T-cell (primary cell): ENCODE measurements around the gene MAP3K1. TPM values are rescaled to one million over a fixed set of nuclear protein-coding genes. Genes with fewer than 3 reads are reported as not detected.

Experiments
- ATAC-seq, 4 experiments: fragments of 200-7000 bp in 3 of 4; fragments of 150-1000 bp in 1 of 4; cut with Tn5 transposase; replicated peaks in 1 of 4; 1 replicate in 3 of 4; 2 replicates in 1 of 4; pipeline ENCODE4 v1.10.0; 2021; ENCODE audit warnings: moderate library complexity in 3 of 4, mild to moderate bottlenecking in 2 of 4, moderate number of reproducible peaks in 1 of 4
- CTCF ChIA-PET, 2 donors: fragments of 300-600 bp; sonication (Branson Sonifier 250); formaldehyde crosslinking; loops; one replicate each; lab custom pipeline; 2022; ENCODE audit warnings: antibody characterized with exemption in 2 of 2; lab: Charles Lee
- POLR2A ChIA-PET, 2 donors: fragments of 300-600 bp; sonication (Branson Sonifier 250); formaldehyde crosslinking; loops; one replicate each; lab custom pipeline; 2022; ENCODE audit warnings: antibody characterized with exemption in 2 of 2; lab: Charles Lee
- DNase-seq, 35 experiments: peaks; one replicate each; pipeline versions ENCODE4 v3.0.0 to v3.0.0-alpha.2; 2013 to 2023
- H3K27ac ChIP-seq: one replicate; pipeline ENCODE4 v1.5.1; 2013; ENCODE audit warnings: low read length
- H3K27me3 ChIP-seq, 2 experiments: replicated peaks in 1 of 2; 1 replicate in 1 of 2; 2 replicates in 1 of 2; pipeline versions ENCODE4 v1.6.1 to v1.7.0; 2013; ENCODE audit warnings: low read length in 1 of 2, mixed read lengths in 1 of 2; ENCODE audit not compliant: control insufficient read depth in 2 of 2, insufficient read depth in 2 of 2; ENCODE audit errors: extremely low read depth in 1 of 2
- H3K36me3 ChIP-seq, 2 donors: 1 replicate in 1 of 2; 2 replicates in 1 of 2; pipeline versions ENCODE4 v1.6.1 to v1.7.0; 2013; ENCODE audit warnings: low read length in 1 of 2; ENCODE audit not compliant: control insufficient read depth in 2 of 2, insufficient read depth in 1 of 2; ENCODE audit errors: extremely low read depth in 1 of 2
- H3K4me1 ChIP-seq, 2 experiments: 1 replicate in 1 of 2; 2 replicates in 1 of 2; pipeline versions ENCODE4 v1.6.1 to v1.7.0; 2013; ENCODE audit warnings: low read length in 2 of 2, mixed read lengths in 1 of 2; ENCODE audit not compliant: insufficient read depth in 2 of 2, control insufficient read depth in 1 of 2; ENCODE audit errors: extremely low read depth in 1 of 2
- H3K4me3 ChIP-seq, 2 donors: 1 replicate in 1 of 2; 2 replicates in 1 of 2; pipeline versions ENCODE4 v1.5.1 to v1.7.0; 2013; ENCODE audit warnings: mild to moderate bottlenecking in 2 of 2, low read length in 1 of 2, moderate library complexity in 1 of 2; ENCODE audit not compliant: control insufficient read depth in 1 of 2; ENCODE audit errors: extremely low read depth in 1 of 2
- H3K9me3 ChIP-seq: 2 replicates; pipeline ENCODE4 v1.7.0; 2013
- H3K27ac Mint-ChIP-seq, 2 donors: one replicate each; pipeline ENCODE4 v1.8.0; 2020 to 2021; ENCODE audit warnings: mild to moderate bottlenecking in 2 of 2, mixed read lengths in 2 of 2
- H3K27me3 Mint-ChIP-seq, 2 donors: one replicate each; pipeline ENCODE4 v1.8.0; 2021 to 2022; ENCODE audit warnings: mixed read lengths in 2 of 2
- H3K36me3 Mint-ChIP-seq: one replicate; pipeline ENCODE4 v1.8.0; 2021; ENCODE audit warnings: mixed read lengths
- H3K4me1 Mint-ChIP-seq, 3 donors: one replicate each; pipeline ENCODE4 v1.8.0; 2020 to 2022; ENCODE audit warnings: mixed read lengths in 3 of 3, mild to moderate bottlenecking in 1 of 3
- H3K4me3 Mint-ChIP-seq, 3 donors: one replicate each; pipeline ENCODE4 v1.8.0; 2020 to 2022; ENCODE audit warnings: mild to moderate bottlenecking in 3 of 3, mixed read lengths in 3 of 3, moderate library complexity in 3 of 3
- H3K9me3 Mint-ChIP-seq, 3 donors: one replicate each; pipeline ENCODE4 v1.8.0; 2020 to 2022; ENCODE audit warnings: mixed read lengths in 3 of 3
- WGBS: methylation state at CpG from one replicate; pipeline ENCODE4 v1.1.5; 2013; ENCODE audit warnings: missing lambda C conversion rate; ENCODE audit not compliant: insufficient coverage; 5-methylcytosine and 5-hydroxymethylcytosine counted together
- total RNA-seq, 35 experiments: library from RNA in 6 of 35; stranded (reverse) in 6 of 35; fragments of 120-200 nt in 1 of 35; gene quantifications; one replicate each; pipeline versions ENCODE4 v1.2.1 to v1.2.4 and lab custom pipeline; 2013 to 2026

The MAP3K1 gene
- total RNA-seq, 5 donors from 2014 or later (not counting 1 experiment from before 2014, with no cell fraction given): 53.1 to 96.0 (median 80.6) TPM

- Mint-ChIP-seq H3K27me3 (no peaks in the 10 kb centered on the region), H3K4me1 (peaks cover 6 to 16% (median 11%) of the 10 kb centered on the region in 3 donors), H3K9me3 (no peaks in the 10 kb centered on the region), H3K27ac (peak overlapping the region in 1 of 2 donors; percentile 5), H3K36me3 (peaks cover 59% of the 10 kb centered on the region), H3K4me3 (no peak overlapping the region)
- 76% methylated on average over 5 of the region's 5 CpGs for WGBS
- H3K9me3 ChIP-seq: no peaks in the 10 kb centered on the region
- CTCF ChIA-PET: interaction anchor here in 1 of 2 donors (0.7 to 1.5 kb wide), 3 partner anchors 15 to 326 kb away, joined by 3 to 5 read pairs (median 3); no protein-coding TSS in a partner anchor
- H3K4me3 ChIP-seq: no peak overlapping the region
- DNase-seq (no peak), ATAC-seq (peak in 2 of 4 experiments; percentile 29 to 45)
- no peak overlapping the region for H3K27ac ChIP-seq
- POLR2A ChIA-PET: no interaction called here
- peaks cover 5 to 48% of the 10 kb centered on the region in 2 donors for H3K36me3 ChIP-seq
- H3K27me3 ChIP-seq: no peaks in the 10 kb centered on the region
- H3K4me1 ChIP-seq: no peaks in the 10 kb centered on the region
These were observed 78.1 kb downstream of the MAP3K1 start for GRCh38 chr5:56893251-56893951.

GRCh38 chr5:56896763-56897162 is 81.4 kb downstream of the MAP3K1 start:
- Histone ChIP-seq H3K4me1 (peaks cover 0 to 2% of the 10 kb centered on the region in 2 experiments), H3K27me3 (no peaks in the 10 kb centered on the region), H3K36me3 (peaks cover 5 to 26% of the 10 kb centered on the region in 2 donors), H3K9me3 (no peaks in the 10 kb centered on the region), H3K27ac (no peak overlapping the region), H3K4me3 (no peak overlapping the region)
- Mint-ChIP-seq H3K9me3 (no peaks in the 10 kb centered on the region), H3K27me3 (no peaks in the 10 kb centered on the region), H3K4me1 (peaks cover 6 to 15% (median 9%) of the 10 kb centered on the region in 3 donors), H3K27ac (no peak overlapping the region), H3K36me3 (peaks cover 32% of the 10 kb centered on the region), H3K4me3 (no peak overlapping the region)
- ChIA-PET CTCF (interaction anchor here (0.6 to 1.4 kb wide), 2 partner anchors 56 to 323 kb away, joined by 3 to 8 read pairs; no protein-coding TSS in a partner anchor), POLR2A (interaction anchor here (0.6 to 0.7 kb wide), 3 partner anchors 22 to 1535 kb away, joined by 3 to 7 read pairs (median 5); no protein-coding TSS in a partner anchor)
- ATAC-seq (no peak), DNase-seq (no peak)
- 100% methylated on average over 3 of the region's 4 CpGs for WGBS

DNA sequence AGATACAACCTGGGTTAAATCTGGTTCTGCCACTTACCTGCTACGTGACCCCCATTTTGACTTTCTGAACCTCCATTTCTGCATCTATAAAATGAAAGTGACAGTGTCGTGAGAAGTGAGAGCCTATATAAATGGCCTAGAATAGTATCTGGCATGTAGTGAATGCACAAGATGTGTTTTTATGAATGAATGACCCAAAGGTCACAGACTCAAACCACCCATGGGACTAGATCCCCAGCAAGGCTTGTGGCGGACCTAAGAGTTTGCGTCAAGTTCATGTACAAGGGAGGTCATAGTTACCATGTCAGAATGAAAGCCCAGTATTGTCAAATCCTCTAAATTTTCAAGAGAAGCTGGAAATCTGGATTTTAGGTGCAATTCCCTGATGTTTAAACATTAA is 82.9 kb downstream of the MAP3K1 start:
- peaks cover 0 to 2% of the 10 kb centered on the region in 2 experiments for H3K4me1 ChIP-seq
- H3K4me3 ChIP-seq: no peak overlapping the region
- peaks cover 22% of the 10 kb centered on the region for H3K36me3 Mint-ChIP-seq
- ATAC-seq (no peak), DNase-seq (no peak)
- H3K27ac Mint-ChIP-seq: peak overlapping the region in 1 of 2 donors; percentile 62
- H3K9me3 ChIP-seq: no peaks in the 10 kb centered on the region
- no peak overlapping the region for H3K4me3 Mint-ChIP-seq
- CTCF ChIA-PET: interaction anchor here (0.8 to 2.6 kb wide), 2 partner anchors 322 to 330 kb away, joined by 7 to 22 read pairs; no protein-coding TSS in a partner anchor
- H3K27me3 ChIP-seq: no peaks in the 10 kb centered on the region
- H3K27me3 Mint-ChIP-seq: no peaks in the 10 kb centered on the region
- POLR2A ChIA-PET: interaction anchor here in 1 of 2 donors (0.6 kb wide), 1 partner anchor 44 kb away, joined by 9 read pairs; no protein-coding TSS in a partner anchor
- 80% methylated on average over 1 of the region's 4 CpGs for WGBS
- no peak overlapping the region for H3K27ac ChIP-seq
- peaks cover 4 to 5% (median 5%) of the 10 kb centered on the region in 3 donors for H3K4me1 Mint-ChIP-seq
- peaks cover 5 to 22% of the 10 kb centered on the region in 2 donors for H3K36me3 ChIP-seq
- H3K9me3 Mint-ChIP-seq: no peaks in the 10 kb centered on the region

DNA sequence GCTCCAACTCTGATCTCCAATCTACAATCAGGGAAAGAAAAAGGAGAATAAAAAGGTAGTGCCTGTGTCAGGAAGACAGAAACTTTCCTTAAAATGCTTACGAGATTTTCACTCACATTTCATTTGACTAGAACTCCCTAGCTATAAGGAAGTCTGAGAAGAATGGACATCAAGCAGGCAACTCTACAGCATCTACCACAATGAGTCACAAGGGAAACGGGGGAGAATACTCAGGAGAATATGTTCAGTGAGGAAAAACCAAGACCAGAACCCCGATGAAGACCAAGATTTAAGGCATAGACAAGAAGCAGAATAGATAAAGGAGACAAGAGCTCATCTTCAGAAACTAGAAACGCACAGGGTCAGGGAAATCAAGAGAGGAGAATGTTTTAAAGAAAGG is 85.0 kb downstream of the MAP3K1 start:
- ChIA-PET CTCF (interaction anchor here (0.5 to 3.7 kb wide), 10 partner anchors 62 to 964 kb away, joined by 3 to 28 read pairs (median 6); no protein-coding TSS in a partner anchor), POLR2A (no interaction called here)
- H3K4me1 Mint-ChIP-seq: peaks cover 0 to 2% (median 0%) of the 10 kb centered on the region in 3 donors
- H3K27ac ChIP-seq: no peak overlapping the region
- ATAC-seq: peak in 3 of 4 experiments; percentile 39 to 44 (median 39)
- no peak overlapping the region for H3K4me3 ChIP-seq
- peaks cover 13% of the 10 kb centered on the region for H3K36me3 Mint-ChIP-seq
- H3K9me3 ChIP-seq: no peaks in the 10 kb centered on the region
- peaks cover 0 to 2% of the 10 kb centered on the region in 2 experiments for H3K4me1 ChIP-seq
- H3K36me3 ChIP-seq: peaks cover 0 to 4% of the 10 kb centered on the region in 2 donors
- WGBS: 51% methylated on average over 3 of the region's 4 CpGs
- no peak for DNase-seq
- no peaks in the 10 kb centered on the region for H3K9me3 Mint-ChIP-seq
- no peaks in the 10 kb centered on the region for H3K27me3 Mint-ChIP-seq
- H3K27ac Mint-ChIP-seq: no peak overlapping the region
- no peak overlapping the region for H3K4me3 Mint-ChIP-seq
- H3K27me3 ChIP-seq: no peaks in the 10 kb centered on the region

- H3K27ac Mint-ChIP-seq: no peak overlapping the region
These were observed 85.7 kb downstream of the MAP3K1 start for GRCh38 chr5:56900858-56901578.

GRCh38 chr5:56908942-56909293 is 93.6 kb downstream of the MAP3K1 start:
- peak in 7 of 35 experiments; percentile 3 to 8 (median 4) for DNase-seq
- Histone ChIP-seq H3K9me3 (no peaks in the 10 kb centered on the region), H3K36me3 (no peaks in the 10 kb centered on the region), H3K4me1 (peaks cover 6 to 8% of the 10 kb centered on the region in 2 experiments), H3K4me3 (peak overlapping the region; percentile 66 to 86), H3K27ac (peak overlapping the region; percentile 52), H3K27me3 (no peaks in the 10 kb centered on the region)
- ChIA-PET POLR2A (no interaction called here), CTCF (interaction anchor here in 1 of 2 donors (0.6 kb wide), 1 partner anchor 35 kb away, joined by 3 read pairs; no protein-coding TSS in a partner anchor)
- Mint-ChIP-seq H3K36me3 (no peaks in the 10 kb centered on the region), H3K27me3 (no peaks in the 10 kb centered on the region), H3K27ac (peak overlapping the region; percentile 71 to 82), H3K4me3 (peak overlapping the region; percentile 90 to 99 (median 90)), H3K4me1 (peaks cover 20 to 21% (median 20%) of the 10 kb centered on the region in 3 donors), H3K9me3 (peaks cover 0 to 6% (median 0%) of the 10 kb centered on the region in 3 donors)
- WGBS: 1% methylated on average over 19 of the region's 19 CpGs
- ATAC-seq: peak in 3 of 4 experiments; percentile 3 to 23 (median 3)

More at GRCh38 chr5:56900858-56901578, 85.7 kb downstream of the MAP3K1 start:
- H3K27me3 ChIP-seq: no peaks in the 10 kb centered on the region
- WGBS: 67% methylated on average over 2 of the region's 3 CpGs
- ChIA-PET CTCF (interaction anchor here (0.6 to 3.7 kb wide), 12 partner anchors 63 to 630 kb away, joined by 3 to 28 read pairs (median 7); no protein-coding TSS in a partner anchor), POLR2A (no interaction called here)
- Mint-ChIP-seq H3K36me3 (peaks cover 10% of the 10 kb centered on the region), H3K27me3 (no peaks in the 10 kb centered on the region), H3K9me3 (no peaks in the 10 kb centered on the region), H3K4me1 (peaks cover 0 to 2% (median 0%) of the 10 kb centered on the region in 3 donors), H3K4me3 (no peak overlapping the region)
- DNase-seq (peak in 15 of 35 experiments; percentile 4 to 75 (median 19)), ATAC-seq (peak; percentile 35 to 70 (median 60))
- H3K4me3 ChIP-seq: no peak overlapping the region
- no peaks in the 10 kb centered on the region for H3K36me3 ChIP-seq
- H3K4me1 ChIP-seq: peaks cover 0 to 2% of the 10 kb centered on the region in 2 experiments
- H3K9me3 ChIP-seq: no peaks in the 10 kb centered on the region
- H3K27ac ChIP-seq: no peak overlapping the region
